ENCODE data around the gene HIVEP3.

DNA sequence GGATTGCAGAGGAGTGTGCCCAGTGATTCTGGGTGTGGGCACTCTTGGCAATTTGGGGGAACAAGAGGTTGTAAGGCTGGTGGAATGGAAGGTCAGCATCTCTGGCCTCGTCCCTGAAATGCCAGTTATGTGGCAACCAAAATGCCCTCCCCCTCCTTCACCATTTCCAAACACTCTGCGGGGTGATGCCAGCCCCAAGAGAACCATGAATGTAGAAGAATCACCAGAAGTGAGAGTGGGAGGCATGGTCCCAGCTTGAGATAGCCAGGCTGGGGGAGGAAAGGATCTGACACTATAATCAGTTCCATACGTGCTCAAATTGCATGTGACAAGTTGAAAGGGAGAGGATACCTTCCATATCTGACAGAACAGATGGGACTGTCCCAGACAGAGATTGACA lies 345.5 kb downstream of the HIVEP3 start:
- TF ChIP-seq RAD21 (IDR thresholded peaks at IDR 0.05; ENCODE audit: low read length) = no peak
- TF ChIP-seq ELF1 (IDR thresholded peaks at IDR 0.05) = no peak
- TF ChIP-seq, protein P1, sequence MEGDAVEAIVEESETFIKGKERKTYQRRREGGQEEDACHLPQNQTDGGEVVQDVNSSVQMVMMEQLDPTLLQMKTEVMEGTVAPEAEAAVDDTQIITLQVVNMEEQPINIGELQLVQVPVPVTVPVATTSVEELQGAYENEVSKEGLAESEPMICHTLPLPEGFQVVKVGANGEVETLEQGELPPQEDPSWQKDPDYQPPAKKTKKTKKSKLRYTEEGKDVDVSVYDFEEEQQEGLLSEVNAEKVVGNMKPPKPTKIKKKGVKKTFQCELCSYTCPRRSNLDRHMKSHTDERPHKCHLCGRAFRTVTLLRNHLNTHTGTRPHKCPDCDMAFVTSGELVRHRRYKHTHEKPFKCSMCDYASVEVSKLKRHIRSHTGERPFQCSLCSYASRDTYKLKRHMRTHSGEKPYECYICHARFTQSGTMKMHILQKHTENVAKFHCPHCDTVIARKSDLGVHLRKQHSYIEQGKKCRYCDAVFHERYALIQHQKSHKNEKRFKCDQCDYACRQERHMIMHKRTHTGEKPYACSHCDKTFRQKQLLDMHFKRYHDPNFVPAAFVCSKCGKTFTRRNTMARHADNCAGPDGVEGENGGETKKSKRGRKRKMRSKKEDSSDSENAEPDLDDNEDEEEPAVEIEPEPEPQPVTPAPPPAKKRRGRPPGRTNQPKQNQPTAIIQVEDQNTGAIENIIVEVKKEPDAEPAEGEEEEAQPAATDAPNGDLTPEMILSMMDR (IDR thresholded peaks at IDR 0.05) = no peak
- TF ChIP-seq NRF1 (IDR thresholded peaks at IDR 0.05; ENCODE audit: low read depth, low read length) = no peak
- TF ChIP-seq, protein P2, sequence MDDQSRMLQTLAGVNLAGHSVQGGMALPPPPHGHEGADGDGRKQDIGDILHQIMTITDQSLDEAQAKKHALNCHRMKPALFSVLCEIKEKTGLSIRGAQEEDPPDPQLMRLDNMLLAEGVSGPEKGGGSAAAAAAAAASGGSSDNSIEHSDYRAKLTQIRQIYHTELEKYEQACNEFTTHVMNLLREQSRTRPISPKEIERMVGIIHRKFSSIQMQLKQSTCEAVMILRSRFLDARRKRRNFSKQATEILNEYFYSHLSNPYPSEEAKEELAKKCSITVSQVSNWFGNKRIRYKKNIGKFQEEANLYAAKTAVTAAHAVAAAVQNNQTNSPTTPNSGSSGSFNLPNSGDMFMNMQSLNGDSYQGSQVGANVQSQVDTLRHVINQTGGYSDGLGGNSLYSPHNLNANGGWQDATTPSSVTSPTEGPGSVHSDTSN (IDR thresholded peaks at IDR 0.05) = no peak
- TF ChIP-seq, protein P3, sequence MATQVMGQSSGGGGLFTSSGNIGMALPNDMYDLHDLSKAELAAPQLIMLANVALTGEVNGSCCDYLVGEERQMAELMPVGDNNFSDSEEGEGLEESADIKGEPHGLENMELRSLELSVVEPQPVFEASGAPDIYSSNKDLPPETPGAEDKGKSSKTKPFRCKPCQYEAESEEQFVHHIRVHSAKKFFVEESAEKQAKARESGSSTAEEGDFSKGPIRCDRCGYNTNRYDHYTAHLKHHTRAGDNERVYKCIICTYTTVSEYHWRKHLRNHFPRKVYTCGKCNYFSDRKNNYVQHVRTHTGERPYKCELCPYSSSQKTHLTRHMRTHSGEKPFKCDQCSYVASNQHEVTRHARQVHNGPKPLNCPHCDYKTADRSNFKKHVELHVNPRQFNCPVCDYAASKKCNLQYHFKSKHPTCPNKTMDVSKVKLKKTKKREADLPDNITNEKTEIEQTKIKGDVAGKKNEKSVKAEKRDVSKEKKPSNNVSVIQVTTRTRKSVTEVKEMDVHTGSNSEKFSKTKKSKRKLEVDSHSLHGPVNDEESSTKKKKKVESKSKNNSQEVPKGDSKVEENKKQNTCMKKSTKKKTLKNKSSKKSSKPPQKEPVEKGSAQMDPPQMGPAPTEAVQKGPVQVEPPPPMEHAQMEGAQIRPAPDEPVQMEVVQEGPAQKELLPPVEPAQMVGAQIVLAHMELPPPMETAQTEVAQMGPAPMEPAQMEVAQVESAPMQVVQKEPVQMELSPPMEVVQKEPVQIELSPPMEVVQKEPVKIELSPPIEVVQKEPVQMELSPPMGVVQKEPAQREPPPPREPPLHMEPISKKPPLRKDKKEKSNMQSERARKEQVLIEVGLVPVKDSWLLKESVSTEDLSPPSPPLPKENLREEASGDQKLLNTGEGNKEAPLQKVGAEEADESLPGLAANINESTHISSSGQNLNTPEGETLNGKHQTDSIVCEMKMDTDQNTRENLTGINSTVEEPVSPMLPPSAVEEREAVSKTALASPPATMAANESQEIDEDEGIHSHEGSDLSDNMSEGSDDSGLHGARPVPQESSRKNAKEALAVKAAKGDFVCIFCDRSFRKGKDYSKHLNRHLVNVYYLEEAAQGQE (IDR thresholded peaks at IDR 0.05; ENCODE audit: low read depth, low read length) = no peak
- TF ChIP-seq GATA2 (CRISPR knock-in tag; IDR thresholded peaks at IDR 0.05) = no peak
- no peak for TF ChIP-seq POLR2AphosphoS5 (IDR thresholded peaks at IDR 0.05; ENCODE audit: low read depth, low read length)
- TF ChIP-seq, protein P4, sequence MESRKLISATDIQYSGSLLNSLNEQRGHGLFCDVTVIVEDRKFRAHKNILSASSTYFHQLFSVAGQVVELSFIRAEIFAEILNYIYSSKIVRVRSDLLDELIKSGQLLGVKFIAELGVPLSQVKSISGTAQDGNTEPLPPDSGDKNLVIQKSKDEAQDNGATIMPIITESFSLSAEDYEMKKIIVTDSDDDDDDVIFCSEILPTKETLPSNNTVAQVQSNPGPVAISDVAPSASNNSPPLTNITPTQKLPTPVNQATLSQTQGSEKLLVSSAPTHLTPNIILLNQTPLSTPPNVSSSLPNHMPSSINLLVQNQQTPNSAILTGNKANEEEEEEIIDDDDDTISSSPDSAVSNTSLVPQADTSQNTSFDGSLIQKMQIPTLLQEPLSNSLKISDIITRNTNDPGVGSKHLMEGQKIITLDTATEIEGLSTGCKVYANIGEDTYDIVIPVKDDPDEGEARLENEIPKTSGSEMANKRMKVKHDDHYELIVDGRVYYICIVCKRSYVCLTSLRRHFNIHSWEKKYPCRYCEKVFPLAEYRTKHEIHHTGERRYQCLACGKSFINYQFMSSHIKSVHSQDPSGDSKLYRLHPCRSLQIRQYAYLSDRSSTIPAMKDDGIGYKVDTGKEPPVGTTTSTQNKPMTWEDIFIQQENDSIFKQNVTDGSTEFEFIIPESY (IDR thresholded peaks at IDR 0.05; ENCODE audit: borderline replicate concordance, low read depth) = no peak
